ENCODE measurements around the gene SMG9.

SMG9 gene

DNA sequence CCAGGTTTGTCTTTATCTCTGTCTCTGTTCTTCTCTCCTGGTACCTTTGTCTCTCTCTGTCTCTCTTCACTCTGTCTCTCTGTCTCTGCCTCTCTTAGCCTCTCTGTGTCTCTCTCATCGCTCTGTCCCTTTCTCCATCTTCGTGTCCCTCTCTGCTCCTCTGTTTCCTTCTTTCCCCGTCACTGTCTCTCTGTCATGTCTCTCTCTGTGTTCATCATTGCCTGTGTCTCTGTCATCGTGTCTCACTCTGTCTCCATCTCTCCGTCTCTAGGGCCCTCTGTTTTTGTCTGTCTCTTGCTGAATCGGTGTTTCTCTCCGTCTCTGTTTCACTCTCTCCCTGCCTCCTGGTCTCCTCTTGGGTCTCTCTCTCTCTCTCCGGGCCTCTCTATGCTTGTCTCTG, 28.9 kb upstream of the SMG9 start (continued):
- TF ChIP-seq KLF9 (tag by site-specific recombination; IDR thresholded peaks at IDR 0.05; ENCODE audit: low read depth) (no peak), ZNF658 (tag by site-specific recombination; IDR thresholded peaks at IDR 0.05) (no peak), ZIC2 (tag by site-specific recombination; IDR thresholded peaks at IDR 0.05) (no peak), HOXC10 (CRISPR knock-in tag; IDR thresholded peaks at IDR 0.05) (no peak), ZNF560 (tag by site-specific recombination; IDR thresholded peaks at IDR 0.05; ENCODE audit: borderline replicate concordance) (no peak), ZNF423 (tag by site-specific recombination; IDR thresholded peaks at IDR 0.05) (no peak), SALL2 (tag by site-specific recombination; IDR thresholded peaks at IDR 0.05; ENCODE audit: borderline replicate concordance) (no peak; the same call in 1 of the 2 replicates), SCRT1 (tag by site-specific recombination; IDR thresholded peaks at IDR 0.05; ENCODE audit: borderline replicate concordance) (no peak), ZNF626 (tag by site-specific recombination; IDR thresholded peaks at IDR 0.05) (no peak), KLF16 (tag by site-specific recombination; IDR thresholded peaks at IDR 0.05) (no peak), IKZF3 (tag by site-specific recombination; IDR thresholded peaks at IDR 0.05) (no peak), ZNF585B (tag by site-specific recombination; IDR thresholded peaks at IDR 0.05) (no peak), GLI4 (tag by site-specific recombination; IDR thresholded peaks at IDR 0.05) (no peak), ZNF341 (tag by site-specific recombination; IDR thresholded peaks at IDR 0.05; ENCODE audit: low read depth) (no peak), ZFP37 (tag by site-specific recombination; IDR thresholded peaks at IDR 0.05) (no peak), ZNF174 (tag by site-specific recombination; IDR thresholded peaks at IDR 0.05) (no peak), ZNF202 (tag by site-specific recombination; IDR thresholded peaks at IDR 0.05; ENCODE audit: borderline replicate concordance) (no peak; the same call in 1 of the 2 replicates), GLIS2 (tag by site-specific recombination; IDR thresholded peaks at IDR 0.05) (no peak), ZBTB20 (tag by site-specific recombination; IDR thresholded peaks at IDR 0.05) (no peak), ZNF302 (tag by site-specific recombination; IDR thresholded peaks at IDR 0.05; ENCODE audit: low read depth) (no peak), OVOL3 (tag by site-specific recombination; IDR thresholded peaks at IDR 0.05) (no peak), BCL11B (tag by site-specific recombination; IDR thresholded peaks at IDR 0.05; ENCODE audit: low read depth) (no peak), ZEB2 (tag by site-specific recombination; IDR thresholded peaks at IDR 0.05) (no peak)
- TF ChIP-seq, protein P1, sequence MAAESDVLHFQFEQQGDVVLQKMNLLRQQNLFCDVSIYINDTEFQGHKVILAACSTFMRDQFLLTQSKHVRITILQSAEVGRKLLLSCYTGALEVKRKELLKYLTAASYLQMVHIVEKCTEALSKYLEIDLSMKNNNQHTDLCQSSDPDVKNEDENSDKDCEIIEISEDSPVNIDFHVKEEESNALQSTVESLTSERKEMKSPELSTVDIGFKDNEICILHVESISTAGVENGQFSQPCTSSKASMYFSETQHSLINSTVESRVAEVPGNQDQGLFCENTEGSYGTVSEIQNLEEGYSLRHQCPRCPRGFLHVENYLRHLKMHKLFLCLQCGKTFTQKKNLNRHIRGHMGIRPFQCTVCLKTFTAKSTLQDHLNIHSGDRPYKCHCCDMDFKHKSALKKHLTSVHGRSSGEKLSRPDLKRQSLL (tag by site-specific recombination; IDR thresholded peaks at IDR 0.05): no peak
- TF ChIP-seq, protein P2, sequence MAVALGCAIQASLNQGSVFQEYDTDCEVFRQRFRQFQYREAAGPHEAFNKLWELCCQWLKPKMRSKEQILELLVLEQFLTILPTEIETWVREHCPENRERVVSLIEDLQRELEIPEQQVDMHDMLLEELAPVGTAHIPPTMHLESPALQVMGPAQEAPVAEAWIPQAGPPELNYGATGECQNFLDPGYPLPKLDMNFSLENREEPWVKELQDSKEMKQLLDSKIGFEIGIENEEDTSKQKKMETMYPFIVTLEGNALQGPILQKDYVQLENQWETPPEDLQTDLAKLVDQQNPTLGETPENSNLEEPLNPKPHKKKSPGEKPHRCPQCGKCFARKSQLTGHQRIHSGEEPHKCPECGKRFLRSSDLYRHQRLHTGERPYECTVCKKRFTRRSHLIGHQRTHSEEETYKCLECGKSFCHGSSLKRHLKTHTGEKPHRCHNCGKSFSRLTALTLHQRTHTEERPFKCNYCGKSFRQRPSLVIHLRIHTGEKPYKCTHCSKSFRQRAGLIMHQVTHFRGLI (tag by site-specific recombination; IDR thresholded peaks at IDR 0.05): no peak
- TF ChIP-seq, protein P3, sequence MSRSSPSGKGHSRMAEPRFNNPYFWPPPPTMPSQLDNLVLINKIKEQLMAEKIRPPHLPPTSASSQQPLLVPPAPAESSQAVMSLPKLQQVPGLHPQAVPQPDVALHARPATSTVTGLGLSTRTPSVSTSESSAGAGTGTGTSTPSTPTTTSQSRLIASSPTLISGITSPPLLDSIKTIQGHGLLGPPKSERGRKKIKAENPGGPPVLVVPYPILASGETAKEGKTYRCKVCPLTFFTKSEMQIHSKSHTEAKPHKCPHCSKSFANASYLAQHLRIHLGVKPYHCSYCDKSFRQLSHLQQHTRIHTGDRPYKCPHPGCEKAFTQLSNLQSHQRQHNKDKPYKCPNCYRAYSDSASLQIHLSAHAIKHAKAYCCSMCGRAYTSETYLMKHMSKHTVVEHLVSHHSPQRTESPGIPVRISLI (tag by site-specific recombination; IDR thresholded peaks at IDR 0.05): no peak
- TF ChIP-seq, protein P4, sequence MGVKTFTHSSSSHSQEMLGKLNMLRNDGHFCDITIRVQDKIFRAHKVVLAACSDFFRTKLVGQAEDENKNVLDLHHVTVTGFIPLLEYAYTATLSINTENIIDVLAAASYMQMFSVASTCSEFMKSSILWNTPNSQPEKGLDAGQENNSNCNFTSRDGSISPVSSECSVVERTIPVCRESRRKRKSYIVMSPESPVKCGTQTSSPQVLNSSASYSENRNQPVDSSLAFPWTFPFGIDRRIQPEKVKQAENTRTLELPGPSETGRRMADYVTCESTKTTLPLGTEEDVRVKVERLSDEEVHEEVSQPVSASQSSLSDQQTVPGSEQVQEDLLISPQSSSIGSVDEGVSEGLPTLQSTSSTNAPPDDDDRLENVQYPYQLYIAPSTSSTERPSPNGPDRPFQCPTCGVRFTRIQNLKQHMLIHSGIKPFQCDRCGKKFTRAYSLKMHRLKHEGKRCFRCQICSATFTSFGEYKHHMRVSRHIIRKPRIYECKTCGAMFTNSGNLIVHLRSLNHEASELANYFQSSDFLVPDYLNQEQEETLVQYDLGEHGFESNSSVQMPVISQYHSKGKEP (tag by site-specific recombination; IDR thresholded peaks at IDR 0.05): no peak
- TF ChIP-seq, protein P5, sequence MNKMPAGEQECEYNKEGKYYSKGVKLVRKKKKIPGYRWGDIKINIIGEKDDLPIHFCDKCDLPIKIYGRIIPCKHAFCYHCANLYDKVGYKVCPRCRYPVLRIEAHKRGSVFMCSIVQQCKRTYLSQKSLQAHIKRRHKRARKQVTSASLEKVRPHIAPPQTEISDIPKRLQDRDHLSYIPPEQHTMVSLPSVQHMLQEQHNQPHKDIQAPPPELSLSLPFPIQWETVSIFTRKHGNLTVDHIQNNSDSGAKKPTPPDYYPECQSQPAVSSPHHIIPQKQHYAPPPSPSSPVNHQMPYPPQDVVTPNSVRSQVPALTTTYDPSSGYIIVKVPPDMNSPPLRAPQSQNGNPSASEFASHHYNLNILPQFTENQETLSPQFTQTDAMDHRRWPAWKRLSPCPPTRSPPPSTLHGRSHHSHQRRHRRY (tag by site-specific recombination; IDR thresholded peaks at IDR 0.05): 0 out of 2 replicates have a peak, but pooled peaks have one; percentile 21
- TF ChIP-seq, protein P6, sequence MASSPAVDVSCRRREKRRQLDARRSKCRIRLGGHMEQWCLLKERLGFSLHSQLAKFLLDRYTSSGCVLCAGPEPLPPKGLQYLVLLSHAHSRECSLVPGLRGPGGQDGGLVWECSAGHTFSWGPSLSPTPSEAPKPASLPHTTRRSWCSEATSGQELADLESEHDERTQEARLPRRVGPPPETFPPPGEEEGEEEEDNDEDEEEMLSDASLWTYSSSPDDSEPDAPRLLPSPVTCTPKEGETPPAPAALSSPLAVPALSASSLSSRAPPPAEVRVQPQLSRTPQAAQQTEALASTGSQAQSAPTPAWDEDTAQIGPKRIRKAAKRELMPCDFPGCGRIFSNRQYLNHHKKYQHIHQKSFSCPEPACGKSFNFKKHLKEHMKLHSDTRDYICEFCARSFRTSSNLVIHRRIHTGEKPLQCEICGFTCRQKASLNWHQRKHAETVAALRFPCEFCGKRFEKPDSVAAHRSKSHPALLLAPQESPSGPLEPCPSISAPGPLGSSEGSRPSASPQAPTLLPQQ (tag by site-specific recombination; IDR thresholded peaks at IDR 0.05): no peak
- TF ChIP-seq, protein P7, sequence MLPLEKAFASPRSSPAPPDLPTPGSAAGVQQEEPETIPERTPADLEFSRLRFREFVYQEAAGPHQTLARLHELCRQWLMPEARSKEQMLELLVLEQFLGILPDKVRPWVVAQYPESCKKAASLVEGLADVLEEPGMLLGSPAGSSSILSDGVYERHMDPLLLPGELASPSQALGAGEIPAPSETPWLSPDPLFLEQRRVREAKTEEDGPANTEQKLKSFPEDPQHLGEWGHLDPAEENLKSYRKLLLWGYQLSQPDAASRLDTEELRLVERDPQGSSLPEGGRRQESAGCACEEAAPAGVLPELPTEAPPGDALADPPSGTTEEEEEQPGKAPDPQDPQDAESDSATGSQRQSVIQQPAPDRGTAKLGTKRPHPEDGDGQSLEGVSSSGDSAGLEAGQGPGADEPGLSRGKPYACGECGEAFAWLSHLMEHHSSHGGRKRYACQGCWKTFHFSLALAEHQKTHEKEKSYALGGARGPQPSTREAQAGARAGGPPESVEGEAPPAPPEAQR (tag by site-specific recombination; IDR thresholded peaks at IDR 0.05): no peak
- TF ChIP-seq, protein P8, sequence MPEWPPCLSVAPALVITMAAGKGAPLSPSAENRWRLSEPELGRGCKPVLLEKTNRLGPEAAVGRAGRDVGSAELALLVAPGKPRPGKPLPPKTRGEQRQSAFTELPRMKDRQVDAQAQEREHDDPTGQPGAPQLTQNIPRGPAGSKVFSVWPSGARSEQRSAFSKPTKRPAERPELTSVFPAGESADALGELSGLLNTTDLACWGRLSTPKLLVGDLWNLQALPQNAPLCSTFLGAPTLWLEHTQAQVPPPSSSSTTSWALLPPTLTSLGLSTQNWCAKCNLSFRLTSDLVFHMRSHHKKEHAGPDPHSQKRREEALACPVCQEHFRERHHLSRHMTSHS (tag by site-specific recombination; IDR thresholded peaks at IDR 0.05): no peak
